Endothelial cell of umbilical vein (primary cell): ENCODE measurements around the gene PDE8B. TPM values are rescaled to one million over a fixed set of nuclear protein-coding genes. Genes with fewer than 3 reads are reported as not detected.

Experiments
- BruUV-seq: library from RNA; stranded (reverse); fragments of 400-500 nt; replicated peaks from 2 replicates; lab custom pipeline; 2021; lab: Mats Ljungman, UMichigan
- CTCF ChIA-PET: fragments of 300-600, 350-600 bp; sonication (Branson Sonifier 250); formaldehyde crosslinking; loops from one replicate; lab custom pipeline; 2021; ENCODE audit warnings: antibody characterized with exemption, inconsistent platforms; lab: Charles Lee
- POLR2A ChIA-PET: fragments of 300-600, 350-600 bp; sonication (Branson Sonifier 250); formaldehyde crosslinking; loops from one replicate; lab custom pipeline; 2021; ENCODE audit warnings: antibody characterized with exemption, inconsistent platforms; lab: Charles Lee
- DNase-seq: peaks from one replicate; pipeline ENCODE4 v3.0.0-alpha.2; 2011; ENCODE audit warnings: low read depth, low spot score
- FAIRE-seq: peaks from 2 replicates; lab custom pipeline; 2011; peaks lifted over from hg19 to GRCh38; lab: Jason Lieb, UNC
- H2AFZ ChIP-seq: 2 replicates; pipeline ENCODE4 v1.6.0; 2012; ENCODE audit warnings: low read depth, low read length, control low read depth, inconsistent platforms
- H3K27ac ChIP-seq: 2 replicates; pipeline ENCODE4 v1.5.1; 2011; ENCODE audit warnings: low read depth, mild to moderate bottlenecking, control low read depth, low read length, moderate library complexity; ENCODE audit not compliant: insufficient read depth
- H3K27me3 ChIP-seq, 2 experiments: 2 replicates each; pipeline versions ENCODE4 v1.6.0 to v1.6.1; 2011; ENCODE audit warnings: low read length in 2 of 2, mixed read lengths in 1 of 2; ENCODE audit not compliant: control insufficient read depth in 2 of 2, insufficient read depth in 2 of 2
- H3K36me3 ChIP-seq, 2 experiments: 2 replicates in 1 of 2; 3 replicates in 1 of 2; pipeline ENCODE4 v1.5.1; 2011; ENCODE audit warnings: low read length in 2 of 2, mild to moderate bottlenecking in 1 of 2, moderate library complexity in 1 of 2; ENCODE audit not compliant: control insufficient read depth in 2 of 2, insufficient read depth in 2 of 2; ENCODE audit errors: extremely low read depth in 1 of 2
- H3K4me1 ChIP-seq: 3 replicates; pipeline ENCODE4 v1.5.1; 2011; ENCODE audit warnings: mild to moderate bottlenecking, low read length; ENCODE audit not compliant: control insufficient read depth, insufficient read depth; ENCODE audit errors: extremely low read depth
- H3K4me2 ChIP-seq: 2 replicates; pipeline ENCODE4 v1.6.1; 2011; ENCODE audit warnings: low read length, control low read depth, mixed read lengths; ENCODE audit not compliant: insufficient read depth
- H3K4me3 ChIP-seq, 3 experiments: fragments of 200-600 bp in 1 of 3; sonication (generic), shearing (Covaris generic) in 1 of 3; replicated peaks in 1 of 3; 2 replicates each; pipeline ENCODE4 v1.5.1; 2011 to 2016; ENCODE audit warnings: control low read depth in 3 of 3, low read length in 3 of 3, mild to moderate bottlenecking in 2 of 3, inconsistent platforms in 1 of 3, low read depth in 1 of 3, moderate library complexity in 1 of 3; ENCODE audit not compliant: insufficient read depth in 1 of 3
- H3K79me2 ChIP-seq: 2 replicates; pipeline ENCODE4 v1.6.0; 2012; ENCODE audit warnings: low read length, inconsistent platforms; ENCODE audit not compliant: control insufficient read depth, insufficient read depth
- H3K9ac ChIP-seq: replicated peaks from 2 replicates; pipeline ENCODE3; 2011; ENCODE audit warnings: low read length, control low read depth; ENCODE audit not compliant: insufficient read depth; ENCODE audit errors: extremely low read depth
- H3K9me1 ChIP-seq: replicated peaks from 3 replicates; pipeline ENCODE4 v1.6.0; 2011; ENCODE audit warnings: mild to moderate bottlenecking, low read length; ENCODE audit not compliant: control insufficient read depth, insufficient read depth; ENCODE audit errors: extremely low read depth
- H3K9me3 ChIP-seq: replicated peaks from 2 replicates; pipeline ENCODE4 v1.5.1; 2012; ENCODE audit warnings: low read length, inconsistent platforms; ENCODE audit not compliant: control insufficient read depth, insufficient read depth
- H4K20me1 ChIP-seq: replicated peaks from 2 replicates; pipeline ENCODE3; 2011; ENCODE audit warnings: mild to moderate bottlenecking, low read length; ENCODE audit not compliant: control insufficient read depth, insufficient read depth; ENCODE audit errors: extremely low read depth
- CTCF ChIP-seq, 2 donors: IDR thresholded peaks; 1 replicate in 1 of 2; 2 replicates in 1 of 2; pipeline ENCODE4 v1.5.1; 2011; ENCODE audit warnings: low read length in 2 of 2, mild to moderate bottlenecking in 2 of 2, moderate library complexity in 2 of 2, control low read depth in 1 of 2, inconsistent platforms in 1 of 2, low read depth in 1 of 2; ENCODE audit not compliant: insufficient read depth in 1 of 2; ENCODE audit errors: extremely low read depth in 1 of 2
- EZH2 ChIP-seq: IDR thresholded peaks from 2 replicates; pipeline ENCODE4 v1.6.1; 2012; ENCODE audit warnings: borderline replicate concordance, low read depth, mild to moderate bottlenecking, moderate library complexity, low read length, inconsistent platforms; ENCODE audit not compliant: severe bottlenecking
- FOS ChIP-seq: IDR thresholded peaks from 2 replicates; pipeline ENCODE4 v1.6.1; 2011; ENCODE audit warnings: mild to moderate bottlenecking, low read length, moderate library complexity, borderline replicate concordance; ENCODE audit not compliant: insufficient read depth
- GATA2 ChIP-seq: IDR thresholded peaks from 2 replicates; pipeline ENCODE4 v1.7.0; 2011; ENCODE audit warnings: low read depth, mild to moderate bottlenecking, moderate library complexity, mixed read lengths, low read length; ENCODE audit not compliant: insufficient read length, insufficient read depth
- JUN ChIP-seq: IDR thresholded peaks from 2 replicates; pipeline ENCODE4 v1.6.1; 2011; ENCODE audit warnings: borderline replicate concordance, low read depth; ENCODE audit not compliant: insufficient read length, insufficient read depth
- MAX ChIP-seq: IDR thresholded peaks from 2 replicates; pipeline ENCODE4 v1.6.1; 2011; ENCODE audit not compliant: insufficient read depth, insufficient read length
- MYC ChIP-seq: IDR thresholded peaks from one replicate; pipeline ENCODE4 v1.6.1; 2011; ENCODE audit warnings: mild to moderate bottlenecking, low read depth, low read length
- POLR2A ChIP-seq: IDR thresholded peaks from 2 replicates; pipeline ENCODE4 v1.6.1; 2012; ENCODE audit warnings: low read depth, mild to moderate bottlenecking, control low read depth, low read length
- POLR2AphosphoS5 ChIP-seq: IDR thresholded peaks from 2 replicates; pipeline ENCODE4 v1.6.1; 2012; ENCODE audit warnings: low read depth, mild to moderate bottlenecking, control low read depth, low read length, moderate library complexity; ENCODE audit not compliant: insufficient read depth
- dilution Hi-C: fragments of 300-500 bp; cut with MboI; formaldehyde crosslinking; loops from one replicate; pipeline ENCODE4 v1.15.0; 2019; ENCODE audit warnings: low sequenced_read_pairs; ENCODE audit not compliant: extremely low pct_ligation_motif_present
- intact Hi-C: fragments of 100-400 bp; cut with micrococcal nuclease; formaldehyde crosslinking; loops from one replicate; pipeline ENCODE4 v1.10.0; 2022
- polyA plus RNA-seq, 4 experiments: library from polyadenylated mRNA; depleted of rRNA in 3 of 4; stranded (reverse) in 3 of 4; unstranded in 1 of 4; fragments of >200 nt; gene quantifications; 2 replicates each; pipeline versions ENCODE4 v1.2.1 to v1.2.3, GENCODE V29; 2011 to 2012; ENCODE audit warnings: missing spikeins in 1 of 4
- total RNA-seq: library from RNA; stranded (reverse); gene quantifications from 2 replicates; pipeline ENCODE4 v1.2.3, GENCODE V29; 2021

The PDE8B gene
- total and polyA plus RNA-seq, 2 donors (not counting 3 experiments of a cell fraction or from before 2014, with no cell fraction given) = not detected

GRCh38 chr5:77225531-77225930 is 15.1 kb downstream of the PDE8B start:
- no peak overlapping the region for H3K9ac ChIP-seq
- intact Hi-C loops = no loop called here
- ChIA-PET POLR2A (no interaction called here), CTCF (no interaction called here)
- no peak for DNase-seq
- FAIRE-seq = no peak
- H3K4me2 ChIP-seq = no peak overlapping the region
- H3K79me2 ChIP-seq = no peaks in the 10 kb centered on the region
- no peaks in the 10 kb centered on the region for H4K20me1 ChIP-seq
- no peaks in the 10 kb centered on the region for H3K36me3 ChIP-seq
- no peak overlapping the region for H3K27ac ChIP-seq
- dilution Hi-C loops = no loop called here
- TF ChIP-seq GATA2 = no peak
- TF ChIP-seq POLR2A = no peak
- no peak for TF ChIP-seq MYC
- TF ChIP-seq CTCF (IDR thresholded peaks at IDR 0.05; ENCODE audit: extremely low read depth in 1 of 2, insufficient read depth in 1 of 2, low read depth in 1 of 2, low read length in 2 of 2) = no peak
- no peak for TF ChIP-seq POLR2AphosphoS5
- no peak for TF ChIP-seq MAX
- no peak for TF ChIP-seq FOS
- TF ChIP-seq EZH2 = no peak
- TF ChIP-seq JUN = no peak
- H2AFZ ChIP-seq = no peak overlapping the region
- no peaks in the 10 kb centered on the region for H3K9me1 ChIP-seq
- BruUV-seq = no TSS peak
- no peaks in the 10 kb centered on the region for H3K9me3 ChIP-seq
- H3K4me3 ChIP-seq = no peak overlapping the region
- peaks cover 4 to 19% of the 10 kb centered on the region in 2 experiments for H3K27me3 ChIP-seq
- no peaks in the 10 kb centered on the region for H3K4me1 ChIP-seq
